A204.1 (cell line): ENCODE data around the gene BEAN1.

Source experiments
- FAIRE-seq: peaks from 2 replicates; lab custom pipeline; 2012; peaks lifted over from hg19 to GRCh38; lab: Jason Lieb, UNC

The BEAN1 gene

DNA sequence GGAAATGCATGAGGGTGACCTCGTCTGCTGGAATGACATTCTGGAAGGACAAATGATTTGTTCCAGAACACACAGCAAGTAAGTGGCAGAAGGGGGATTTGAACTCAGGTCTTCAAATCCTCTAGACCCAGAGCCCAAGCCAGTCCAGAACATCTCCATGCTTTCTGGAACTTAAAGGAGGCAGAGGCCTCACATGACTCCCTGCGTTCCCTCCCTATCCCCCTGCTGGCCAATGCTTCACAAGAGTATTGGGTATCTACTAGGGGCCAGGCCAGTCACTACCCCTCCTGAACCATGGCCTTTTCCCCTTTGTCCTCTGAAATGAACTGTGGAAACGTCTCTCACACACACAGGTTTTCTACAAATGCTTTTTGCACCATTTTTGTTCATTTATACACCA is 7.6 kb upstream of the BEAN1 start:
- FAIRE-seq: no peak

DNA sequence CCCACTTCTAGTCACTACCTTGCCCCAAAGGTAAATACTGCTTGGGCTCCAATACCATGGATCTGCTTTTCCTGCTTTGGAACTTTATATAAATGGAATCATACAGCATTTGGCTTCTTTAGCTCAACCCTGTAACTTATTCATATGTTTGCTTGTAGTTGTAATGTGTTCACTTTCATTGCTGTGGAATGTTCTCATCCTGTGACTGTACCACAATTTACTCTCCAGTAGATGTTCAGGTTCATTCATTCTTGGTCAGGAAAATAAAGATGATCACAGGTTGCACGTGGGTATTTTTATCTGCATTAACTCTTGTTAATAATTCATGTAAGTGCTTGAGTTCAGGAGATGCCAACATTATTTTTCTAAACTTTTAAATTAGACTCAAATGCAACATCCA is 6.7 kb upstream of the BEAN1 start:
- no peak for FAIRE-seq

DNA sequence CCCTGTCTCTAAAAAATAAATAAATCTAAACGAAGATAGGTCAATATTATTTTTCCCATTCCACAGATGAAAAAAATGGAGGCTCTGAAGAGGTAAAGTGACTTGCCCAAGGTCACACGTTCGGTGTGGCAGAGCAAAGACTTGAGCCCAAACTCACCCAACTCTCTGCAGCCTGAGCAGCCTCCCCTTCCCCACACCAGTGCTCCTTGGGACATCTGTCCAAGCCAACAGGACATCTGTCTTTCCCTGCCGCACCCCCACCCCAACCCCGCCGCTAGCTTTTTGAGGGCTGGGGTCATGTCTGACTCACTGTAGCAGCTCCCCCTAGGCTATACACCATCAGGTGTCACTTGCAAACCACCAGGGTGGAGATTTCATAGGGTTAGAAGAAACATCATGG is 5.2 kb upstream of the BEAN1 start:
- FAIRE-seq: no peak

DNA sequence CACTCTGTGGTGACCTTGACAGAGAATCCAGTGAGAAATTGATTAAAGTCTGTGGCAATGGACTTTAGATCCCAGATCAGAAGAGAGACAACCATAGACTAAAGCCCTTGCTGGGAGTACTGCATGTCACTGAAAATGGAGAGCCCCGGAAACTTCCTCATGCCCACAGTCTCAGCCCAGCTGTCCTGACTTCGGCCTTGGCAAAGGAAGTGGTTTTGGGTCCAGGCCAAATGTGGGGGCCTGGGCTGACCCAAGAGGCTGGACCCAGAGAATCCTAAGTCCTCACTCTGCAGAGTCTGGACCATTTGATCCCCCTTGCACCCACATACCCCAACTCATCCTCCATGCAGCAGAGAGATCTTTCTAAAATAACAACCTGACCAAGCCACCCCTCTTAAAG is 4.7 kb upstream of the BEAN1 start:
- FAIRE-seq: no peak

DNA sequence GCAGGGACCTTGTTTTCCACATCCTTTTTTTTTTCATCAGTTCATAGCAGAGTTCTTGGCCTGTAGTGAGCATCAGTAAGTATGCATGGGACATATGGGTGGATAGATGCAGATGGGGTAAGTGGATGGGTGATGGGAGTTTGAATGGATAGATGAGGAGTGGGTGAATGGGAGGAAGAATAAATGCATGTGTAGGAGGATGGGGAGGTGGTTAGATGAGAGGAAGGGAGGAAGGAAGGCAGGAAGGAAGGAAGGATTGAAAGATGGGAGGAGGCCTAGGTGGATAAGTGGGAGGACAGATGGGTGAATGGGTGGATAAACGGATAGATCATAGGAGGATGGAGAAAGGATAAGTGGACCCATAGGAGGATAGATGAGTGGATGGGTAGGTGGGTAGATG is 3.9 kb upstream of the BEAN1 start:
- FAIRE-seq: no peak

DNA sequence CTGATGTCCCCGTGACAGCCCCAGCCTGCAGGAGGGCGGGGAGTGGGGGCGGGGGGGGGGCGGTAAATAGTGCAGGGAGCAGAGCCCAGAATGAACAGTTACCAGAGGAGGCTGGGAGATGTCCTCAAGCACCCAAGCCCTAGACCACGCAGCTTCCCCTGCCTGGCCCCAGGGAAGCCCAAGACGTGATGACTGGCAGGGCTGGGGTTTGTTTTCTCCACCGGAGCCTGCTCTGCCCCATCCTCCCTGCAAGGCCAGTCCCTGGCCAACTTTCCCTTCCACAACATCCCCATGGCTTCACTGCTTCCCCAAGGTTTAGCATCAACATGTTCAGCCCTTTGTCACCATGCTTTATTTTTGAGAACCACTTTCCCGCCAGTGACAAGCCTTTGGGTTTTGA is 1.4 kb upstream of the BEAN1 start:
- no peak for FAIRE-seq

DNA sequence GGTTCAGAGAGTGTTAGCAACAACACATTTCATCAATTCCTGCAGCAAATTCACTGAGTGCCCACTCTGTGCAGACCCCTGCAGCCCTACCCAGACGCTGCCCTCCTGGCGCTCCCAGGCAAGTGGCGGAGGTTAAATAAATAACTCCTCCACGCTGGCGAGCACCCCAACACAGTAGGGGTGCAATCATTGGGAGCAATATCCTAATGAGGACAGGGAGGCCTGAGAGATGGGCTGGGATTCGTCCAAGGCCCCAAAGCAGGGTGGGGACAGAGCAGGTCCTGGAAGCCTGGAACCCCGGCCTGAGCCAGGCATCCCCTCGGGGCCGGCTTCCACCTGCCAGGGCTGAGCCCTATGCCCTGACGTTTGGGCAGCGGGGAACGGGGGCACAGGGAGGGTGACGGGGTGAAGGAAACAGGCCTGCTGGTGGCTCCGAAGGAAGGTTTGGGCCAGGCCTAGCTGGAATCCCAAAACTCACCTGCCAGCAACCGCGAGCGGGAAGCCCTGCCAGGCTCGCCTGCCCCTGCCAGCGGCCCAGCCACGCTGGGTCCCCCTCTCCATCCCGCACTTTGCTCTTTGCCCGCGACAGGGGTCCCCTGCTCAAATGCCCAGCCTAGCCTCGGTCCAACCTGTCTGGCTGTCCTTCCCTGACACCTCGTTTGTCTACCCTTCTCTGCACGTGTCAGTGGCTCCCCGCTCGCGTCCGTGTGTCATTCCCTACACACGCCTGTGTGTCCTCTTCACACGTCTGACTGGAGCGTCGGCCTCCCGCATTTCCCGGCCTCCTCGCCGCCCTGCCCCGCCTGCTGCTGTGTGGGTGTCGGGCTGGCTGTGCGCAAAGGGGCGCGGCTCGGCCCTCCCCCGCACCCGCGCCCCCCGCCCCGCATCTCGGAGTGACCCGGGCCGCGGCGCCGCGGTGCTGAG is 721 bp upstream of the BEAN1 start:
- FAIRE-seq: no peak

DNA sequence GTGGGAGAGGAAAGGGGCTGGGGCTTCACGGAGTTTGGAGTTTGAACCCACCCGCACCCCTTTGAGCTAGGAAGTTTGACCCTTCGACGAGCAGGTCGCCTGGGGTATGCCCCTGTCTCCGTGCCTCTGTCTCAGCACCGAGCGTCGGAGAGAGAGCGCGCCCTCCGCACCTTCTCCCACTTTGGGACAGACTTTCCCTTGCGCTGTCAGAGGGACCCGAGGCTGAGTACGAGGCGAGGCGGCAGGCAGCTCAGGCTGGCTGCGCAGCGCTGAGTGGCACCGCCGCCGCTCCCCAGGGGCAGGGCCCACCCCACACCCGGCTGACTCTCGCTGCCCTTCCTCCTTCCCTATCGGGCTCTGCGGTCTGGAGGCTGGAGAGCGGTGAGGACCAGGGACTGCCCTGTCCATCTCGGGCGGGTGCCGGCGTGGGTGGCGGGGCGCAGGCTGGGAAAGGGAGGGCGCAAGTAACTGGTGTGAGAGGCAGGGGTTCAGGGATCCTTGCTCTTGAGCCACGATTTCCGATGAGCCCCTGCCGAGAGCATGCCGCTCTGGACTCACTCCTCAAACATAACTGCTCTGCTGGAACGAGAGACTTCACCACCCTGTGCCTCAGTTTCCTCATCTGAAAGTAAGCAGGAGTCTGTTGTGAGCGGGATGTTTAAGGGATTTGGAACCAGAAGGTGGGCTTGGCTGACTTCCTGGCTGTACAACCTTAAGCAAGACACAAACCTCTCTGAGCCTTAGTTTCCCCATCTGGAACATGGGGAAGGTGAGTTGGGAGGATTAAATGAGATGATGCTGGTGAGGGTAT is 981 bp downstream of the BEAN1 start:
- FAIRE-seq: no peak

DNA sequence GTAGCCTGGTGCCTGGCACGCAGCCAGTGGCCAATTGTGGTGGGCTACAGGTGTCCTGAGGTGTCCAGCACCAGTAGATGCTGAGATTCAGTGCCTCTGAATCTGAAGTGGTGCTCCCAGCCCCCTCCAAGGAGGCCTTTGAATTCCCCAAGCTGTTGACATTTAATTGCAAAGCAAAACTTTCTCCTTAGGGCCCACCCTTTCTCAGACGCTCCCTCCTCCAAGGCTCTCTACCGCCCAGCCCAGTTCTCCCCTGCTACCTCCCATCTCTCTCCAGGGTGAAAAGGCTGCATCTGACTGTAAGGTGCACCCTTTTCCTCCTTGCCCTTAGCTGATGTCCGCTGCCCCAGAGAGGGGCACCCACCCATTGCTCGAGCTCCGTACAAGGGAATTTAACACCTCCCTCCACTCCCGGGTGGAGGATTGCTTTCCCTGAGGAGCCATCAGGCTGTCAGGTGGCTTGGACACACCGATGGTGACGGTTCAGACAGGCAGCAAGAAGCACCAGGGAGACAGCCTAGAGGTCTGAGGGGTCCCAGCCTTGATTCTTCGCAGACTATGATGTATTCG is 1.7 kb downstream of the BEAN1 start:
- no peak for FAIRE-seq

DNA sequence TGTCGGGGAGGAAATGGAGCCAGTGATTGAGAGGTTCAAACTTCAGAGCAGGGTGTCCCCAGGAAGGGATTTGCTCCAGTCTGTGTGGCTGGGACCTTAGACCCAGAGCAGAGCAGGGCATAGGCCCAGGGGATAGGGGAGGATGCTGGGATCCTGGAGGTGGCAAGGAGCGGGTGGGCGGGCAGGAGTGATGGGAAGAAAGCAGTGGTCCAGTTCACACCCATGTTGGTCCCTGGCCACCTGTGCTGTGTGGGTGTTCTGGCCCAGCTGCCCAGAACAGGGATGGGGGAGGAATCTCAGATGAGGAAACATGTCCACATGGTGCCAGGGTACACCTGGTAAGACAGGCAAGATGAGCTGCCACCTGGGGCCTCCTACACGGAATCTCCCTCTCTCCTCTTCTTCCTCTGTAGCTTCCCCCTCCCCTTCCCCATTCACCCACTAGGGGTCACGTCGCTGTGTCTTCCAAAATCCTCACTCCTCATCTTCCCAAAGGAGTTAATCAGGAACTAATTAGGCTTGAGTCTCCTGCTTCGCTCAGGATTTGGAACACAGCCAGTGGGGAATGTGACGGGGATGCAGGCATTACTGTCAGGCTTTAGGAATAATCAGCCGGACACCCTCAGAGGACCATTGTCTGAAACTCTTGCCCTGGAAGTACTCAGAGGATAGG is 2.3 kb downstream of the BEAN1 start:
- FAIRE-seq: no peak

DNA sequence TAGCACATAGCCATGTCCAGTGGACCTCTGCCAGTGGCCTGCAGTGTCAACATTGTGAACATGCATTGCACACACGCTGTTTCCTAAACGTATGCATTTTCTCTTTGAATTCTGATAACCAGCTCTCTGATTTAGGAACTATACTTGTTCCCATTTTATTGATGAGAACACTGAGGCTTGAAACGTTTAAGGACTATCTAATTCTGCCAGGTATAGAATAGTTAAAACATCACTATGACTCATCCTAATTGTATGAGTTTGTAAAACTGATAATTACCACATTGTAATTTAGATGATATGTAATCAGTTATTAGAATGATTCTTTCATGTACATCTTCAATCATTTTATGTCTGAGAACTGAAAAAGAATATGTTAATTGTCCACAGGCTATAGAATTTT is 3.1 kb downstream of the BEAN1 start:
- no peak for FAIRE-seq

DNA sequence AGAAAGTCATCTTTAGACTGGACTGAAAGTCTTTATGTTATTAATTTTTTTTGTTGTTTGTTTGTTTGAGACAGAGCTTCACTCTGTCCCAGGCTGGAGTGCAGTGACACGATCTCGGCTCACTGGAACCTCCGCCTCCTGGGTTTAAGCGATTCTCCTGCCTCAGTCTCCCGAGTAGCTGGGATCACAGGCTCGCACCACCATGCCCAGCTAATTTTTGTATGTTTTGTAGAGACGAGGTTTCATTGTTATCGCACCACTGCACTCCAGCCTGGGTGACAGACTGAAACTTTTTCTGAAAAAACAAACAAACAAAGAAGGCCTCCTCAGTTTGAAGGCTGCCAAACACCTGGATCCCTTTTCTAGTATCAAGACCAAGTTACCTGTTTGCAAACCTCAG is 4.7 kb downstream of the BEAN1 start:
- no peak for FAIRE-seq

DNA sequence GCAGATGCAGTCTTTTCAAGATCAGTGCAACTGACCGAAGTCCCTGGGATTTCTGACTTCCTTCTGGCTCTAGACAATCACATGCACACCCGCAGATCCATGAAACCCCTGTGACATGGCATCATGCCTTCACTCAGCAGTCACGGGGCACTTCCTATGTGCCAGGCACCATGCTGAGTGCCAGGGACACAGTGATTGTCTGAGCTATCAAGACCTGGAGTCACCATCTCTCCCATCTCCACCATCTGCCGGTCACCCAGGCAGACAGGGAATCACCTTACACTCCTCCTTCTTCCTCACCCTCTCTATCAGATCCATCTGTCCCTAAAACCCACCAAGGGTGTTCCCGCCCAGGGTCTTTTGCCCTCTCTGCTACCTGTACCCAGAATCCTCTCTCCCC is 5.3 kb downstream of the BEAN1 start:
- no peak for FAIRE-seq

DNA sequence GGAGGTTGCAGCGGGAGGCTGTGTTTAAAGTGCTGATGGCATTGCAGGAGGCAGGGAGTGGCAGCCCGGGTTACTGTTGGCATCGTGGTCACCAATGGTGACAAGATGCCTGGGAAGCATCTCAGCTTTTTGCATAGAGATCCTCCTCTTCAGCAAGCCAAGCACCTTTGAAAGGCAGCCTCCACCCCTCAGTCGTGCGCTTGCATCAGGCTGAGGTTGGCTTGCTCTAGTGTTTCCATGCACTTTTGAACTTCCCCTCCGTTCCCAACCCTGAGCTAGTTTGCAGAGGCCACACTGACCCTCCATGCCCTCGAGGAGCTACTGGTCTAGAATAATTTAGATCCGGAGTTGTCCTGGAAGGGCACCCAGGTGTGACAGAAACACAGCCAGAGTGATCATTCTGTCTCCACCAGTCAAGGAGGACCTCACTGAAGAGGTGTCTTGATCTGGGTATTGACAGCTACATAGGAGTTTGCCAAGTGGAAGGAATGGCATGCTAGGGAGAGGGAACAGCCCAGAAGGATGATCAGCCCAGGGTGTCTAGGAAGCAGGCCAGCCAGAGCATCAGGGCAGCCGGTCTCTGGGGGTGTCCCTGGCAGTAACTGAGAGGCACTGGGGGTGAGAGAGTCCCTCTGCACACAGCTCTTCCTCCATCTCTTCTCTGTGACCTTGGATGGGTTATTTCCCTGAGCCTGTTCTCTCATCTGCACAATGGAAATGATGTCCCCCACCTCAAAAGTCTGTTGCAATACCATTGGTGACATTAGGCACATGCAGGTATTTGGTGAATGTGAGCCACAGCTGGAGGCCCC is 7.7 kb downstream of the BEAN1 start:
- no peak for FAIRE-seq

DNA sequence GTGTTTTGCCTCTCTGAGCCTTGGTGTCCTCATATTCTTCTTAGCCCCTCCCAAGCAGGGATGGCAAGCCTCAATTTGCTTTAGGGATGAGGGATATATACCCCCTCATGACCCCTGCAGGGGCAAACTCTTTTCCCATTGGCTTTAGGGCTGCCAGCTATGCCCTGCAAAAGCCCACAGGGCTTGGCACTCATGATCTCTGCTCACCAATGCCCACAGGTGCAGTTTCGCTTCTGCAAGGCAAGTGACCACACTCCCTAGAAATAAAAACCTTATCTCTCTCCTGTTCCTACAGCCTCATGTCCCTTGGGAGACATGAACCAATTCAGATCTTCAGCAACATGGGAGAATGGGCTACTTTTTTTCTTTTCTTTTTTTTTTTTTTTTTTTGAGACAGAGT is 8.8 kb downstream of the BEAN1 start:
- no peak for FAIRE-seq

DNA sequence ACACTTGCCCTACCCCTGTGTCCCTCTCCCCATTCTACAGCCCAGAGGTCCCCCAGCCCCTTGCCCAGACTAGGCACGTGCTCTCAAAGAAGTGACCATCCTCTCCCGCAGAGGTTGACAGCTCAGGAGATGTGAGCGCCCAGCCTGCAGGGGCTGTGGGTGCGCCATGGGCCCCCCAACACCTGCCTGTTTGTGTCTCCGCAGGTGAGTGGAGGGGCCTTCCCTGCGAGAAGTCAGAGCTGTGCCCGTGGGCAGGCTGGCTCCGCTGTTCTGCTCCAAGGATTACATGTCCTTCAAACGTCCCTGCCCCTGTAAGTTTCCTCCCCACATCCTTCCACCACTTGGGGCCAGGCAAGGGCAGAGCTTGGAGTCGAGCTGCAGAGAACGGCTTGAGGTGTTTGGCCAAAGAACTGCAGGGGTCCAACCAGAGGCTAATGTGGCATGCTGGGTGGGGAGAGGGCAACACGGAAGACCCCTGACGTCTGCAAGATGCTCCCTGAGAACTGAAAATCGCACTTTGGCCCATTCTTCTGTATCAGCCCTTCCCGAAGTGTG is 10.4 kb downstream of the BEAN1 start:
- no peak for FAIRE-seq

DNA sequence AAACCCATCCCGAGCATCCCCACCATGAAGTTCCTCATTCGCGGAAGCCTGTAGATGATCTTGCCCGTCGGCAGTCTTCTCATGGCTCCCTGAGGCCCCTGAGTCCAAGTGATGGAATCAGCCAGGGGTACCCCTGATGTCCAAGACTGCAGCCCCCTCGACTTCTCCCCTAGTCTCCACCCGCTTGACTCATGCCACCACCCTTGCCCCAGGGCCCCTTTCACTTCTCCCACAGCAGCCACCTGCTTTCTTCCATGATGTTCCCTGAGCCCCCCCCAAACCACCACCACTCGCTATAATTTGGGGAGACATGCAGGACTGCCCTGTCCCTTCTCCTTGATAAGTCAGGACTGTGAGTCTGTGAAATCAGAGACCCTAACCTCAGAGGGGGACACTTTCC is 11.4 kb downstream of the BEAN1 start:
- FAIRE-seq: no peak

DNA sequence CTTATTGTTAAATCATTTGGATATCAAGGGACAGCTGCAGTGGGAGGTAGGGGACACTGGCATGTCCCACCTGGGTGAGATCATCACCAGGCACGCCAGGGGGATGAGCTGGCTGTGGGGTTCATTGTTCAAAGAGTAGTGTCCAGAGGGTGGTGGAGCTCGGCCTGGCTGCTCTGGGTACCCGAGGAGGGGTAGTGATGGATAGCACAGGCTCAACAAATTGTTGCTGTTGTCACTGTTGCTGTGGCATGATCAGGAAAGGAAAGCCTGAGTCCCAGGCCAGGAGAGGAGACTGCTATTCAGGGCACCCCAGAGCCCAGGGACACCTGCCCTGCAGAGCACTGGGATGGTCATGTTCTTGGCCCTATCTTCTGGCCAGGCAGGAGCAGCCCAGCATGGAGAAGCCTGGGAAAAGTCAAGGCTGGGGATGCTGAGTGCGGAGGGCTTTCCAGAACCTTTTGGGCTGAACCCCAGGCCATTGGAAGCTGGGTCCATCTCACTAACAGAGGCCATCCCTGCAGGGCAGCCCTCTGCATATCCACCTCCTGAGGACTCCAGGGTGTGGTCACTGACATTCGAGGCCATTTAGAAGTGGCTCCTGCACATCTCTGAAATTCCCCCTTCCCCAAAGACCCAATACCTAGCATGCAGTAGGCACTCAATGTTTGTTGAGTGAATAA is 12.1 kb downstream of the BEAN1 start:
- FAIRE-seq: no peak

DNA sequence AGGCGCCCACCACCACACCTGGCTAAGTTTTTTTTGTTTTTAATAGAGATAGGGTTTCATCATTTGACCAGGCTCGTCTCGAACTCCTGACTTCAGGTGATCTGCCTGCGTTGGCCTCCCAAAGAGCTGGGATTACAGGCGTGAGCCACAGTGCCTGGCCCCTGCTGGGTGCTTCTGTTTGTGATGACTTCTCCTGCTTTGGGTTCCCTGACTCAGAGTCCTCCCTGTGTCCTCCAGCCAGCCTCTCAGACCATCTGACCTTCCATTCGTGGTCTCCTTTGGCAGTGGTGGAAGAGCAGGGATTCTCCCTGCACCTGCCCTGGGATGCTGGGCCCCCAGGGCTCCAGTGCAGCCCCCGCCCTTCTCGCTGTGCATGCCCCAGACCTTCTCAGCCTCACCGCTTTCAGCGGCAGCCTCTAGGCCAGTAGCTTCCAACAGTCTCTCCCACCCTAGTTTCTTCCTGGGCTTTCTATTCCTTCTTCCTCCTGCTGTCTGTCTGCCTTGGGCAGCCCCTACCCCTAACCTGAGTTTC is 13.2 kb downstream of the BEAN1 start:
- no peak for FAIRE-seq

DNA sequence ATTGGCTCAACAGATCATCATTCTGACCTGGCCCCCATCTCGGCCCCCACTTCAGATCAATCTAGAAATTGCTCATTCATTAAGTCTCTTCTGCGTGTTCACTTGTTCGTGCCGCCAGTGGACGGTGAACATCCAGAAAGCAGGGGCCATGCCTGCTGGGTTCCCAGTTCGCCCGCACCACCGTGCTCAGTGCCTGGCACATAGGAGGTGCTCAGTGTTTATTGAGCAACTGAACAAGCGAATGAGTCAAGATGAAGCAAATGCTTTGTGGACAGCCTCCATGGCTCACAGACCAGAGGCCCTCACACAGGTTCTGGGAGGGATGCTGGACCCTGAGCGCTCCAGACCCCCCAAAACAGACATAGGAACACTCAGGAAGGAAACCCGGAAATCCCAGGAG is 13.9 kb downstream of the BEAN1 start:
- FAIRE-seq: no peak
